HL-60 (cell line): Measurements from ENCODE around the gene DHX29.

Source experiments
- DNase-seq, 2 experiments: peaks; one replicate each; pipeline ENCODE4 v3.0.0-alpha.2; 2010 to 2020; ENCODE audit warnings: low read depth in 1 of 2, low spot score in 1 of 2
- H3K27ac ChIP-seq: fragments of 250-450 bp; sonication (Bioruptor Pico); replicated peaks from 2 replicates; pipeline ENCODE4 v1.5.1; 2020; ENCODE audit warnings: mild to moderate bottlenecking, moderate library complexity
- H3K27me3 ChIP-seq: fragments of 250-450 bp; sonication (Bioruptor Pico); 2 replicates; pipeline ENCODE4 v1.5.1; 2021; ENCODE audit warnings: mild to moderate bottlenecking, moderate library complexity; ENCODE audit not compliant: insufficient read depth, poor library complexity, severe bottlenecking
- H3K4me3 ChIP-seq: replicated peaks from 2 replicates; pipeline ENCODE4 v1.5.1; 2011; ENCODE audit warnings: mild to moderate bottlenecking, control low read depth, low read length; ENCODE audit not compliant: insufficient read depth
- GABPA ChIP-seq: IDR thresholded peaks from 2 replicates; pipeline ENCODE4 v1.6.1; 2012; ENCODE audit warnings: low read depth
- POLR2AphosphoS5 ChIP-seq: IDR thresholded peaks from 2 replicates; pipeline ENCODE4 v1.6.1; 2012; ENCODE audit warnings: low read depth
- SPI1 ChIP-seq: IDR thresholded peaks from 2 replicates; pipeline ENCODE4 v1.6.1; 2012; ENCODE audit warnings: low read depth, mild to moderate bottlenecking, borderline replicate concordance
- TF ChIP-seq, protein P1 (sequence below): IDR thresholded peaks from one replicate; pipeline ENCODE4 v1.5.1; 2011; ENCODE audit warnings: low read length, control low read depth, inconsistent platforms; ENCODE audit not compliant: insufficient read depth
- TF ChIP-seq, protein P2 (sequence below): IDR thresholded peaks from 2 replicates; pipeline ENCODE4 v1.6.1; 2012; ENCODE audit warnings: low read depth; ENCODE audit not compliant: insufficient replicate concordance

Gene DHX29

DNA sequence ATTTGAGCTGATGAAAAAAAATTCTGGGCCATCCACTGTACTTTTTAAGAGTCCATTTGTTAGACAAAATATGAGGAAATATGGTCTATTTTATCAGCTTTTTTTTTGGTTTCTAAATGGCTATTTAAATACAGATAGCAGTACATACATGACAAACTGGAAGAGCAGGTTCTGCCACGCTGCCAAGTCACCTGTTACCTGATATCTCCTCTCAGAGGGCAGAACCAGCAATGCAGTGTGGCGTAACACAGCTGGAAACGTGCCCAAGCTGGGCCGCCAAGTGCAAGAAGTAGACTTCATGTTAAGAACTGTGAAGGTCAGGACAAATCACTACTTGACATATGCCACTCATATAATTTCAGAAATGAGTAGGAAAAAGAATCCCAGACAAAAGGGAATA is 88.5 kb downstream of the DHX29 start:
- H3K4me3 ChIP-seq: no peak overlapping the region
- H3K27me3 ChIP-seq: peaks cover 25% of the 10 kb centered on the region
- TF ChIP-seq GABPA (no peak), POLR2AphosphoS5 (no peak), SPI1 (no peak)
- TF ChIP-seq, protein P1, sequence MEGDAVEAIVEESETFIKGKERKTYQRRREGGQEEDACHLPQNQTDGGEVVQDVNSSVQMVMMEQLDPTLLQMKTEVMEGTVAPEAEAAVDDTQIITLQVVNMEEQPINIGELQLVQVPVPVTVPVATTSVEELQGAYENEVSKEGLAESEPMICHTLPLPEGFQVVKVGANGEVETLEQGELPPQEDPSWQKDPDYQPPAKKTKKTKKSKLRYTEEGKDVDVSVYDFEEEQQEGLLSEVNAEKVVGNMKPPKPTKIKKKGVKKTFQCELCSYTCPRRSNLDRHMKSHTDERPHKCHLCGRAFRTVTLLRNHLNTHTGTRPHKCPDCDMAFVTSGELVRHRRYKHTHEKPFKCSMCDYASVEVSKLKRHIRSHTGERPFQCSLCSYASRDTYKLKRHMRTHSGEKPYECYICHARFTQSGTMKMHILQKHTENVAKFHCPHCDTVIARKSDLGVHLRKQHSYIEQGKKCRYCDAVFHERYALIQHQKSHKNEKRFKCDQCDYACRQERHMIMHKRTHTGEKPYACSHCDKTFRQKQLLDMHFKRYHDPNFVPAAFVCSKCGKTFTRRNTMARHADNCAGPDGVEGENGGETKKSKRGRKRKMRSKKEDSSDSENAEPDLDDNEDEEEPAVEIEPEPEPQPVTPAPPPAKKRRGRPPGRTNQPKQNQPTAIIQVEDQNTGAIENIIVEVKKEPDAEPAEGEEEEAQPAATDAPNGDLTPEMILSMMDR: no peak
- TF ChIP-seq, protein P2, sequence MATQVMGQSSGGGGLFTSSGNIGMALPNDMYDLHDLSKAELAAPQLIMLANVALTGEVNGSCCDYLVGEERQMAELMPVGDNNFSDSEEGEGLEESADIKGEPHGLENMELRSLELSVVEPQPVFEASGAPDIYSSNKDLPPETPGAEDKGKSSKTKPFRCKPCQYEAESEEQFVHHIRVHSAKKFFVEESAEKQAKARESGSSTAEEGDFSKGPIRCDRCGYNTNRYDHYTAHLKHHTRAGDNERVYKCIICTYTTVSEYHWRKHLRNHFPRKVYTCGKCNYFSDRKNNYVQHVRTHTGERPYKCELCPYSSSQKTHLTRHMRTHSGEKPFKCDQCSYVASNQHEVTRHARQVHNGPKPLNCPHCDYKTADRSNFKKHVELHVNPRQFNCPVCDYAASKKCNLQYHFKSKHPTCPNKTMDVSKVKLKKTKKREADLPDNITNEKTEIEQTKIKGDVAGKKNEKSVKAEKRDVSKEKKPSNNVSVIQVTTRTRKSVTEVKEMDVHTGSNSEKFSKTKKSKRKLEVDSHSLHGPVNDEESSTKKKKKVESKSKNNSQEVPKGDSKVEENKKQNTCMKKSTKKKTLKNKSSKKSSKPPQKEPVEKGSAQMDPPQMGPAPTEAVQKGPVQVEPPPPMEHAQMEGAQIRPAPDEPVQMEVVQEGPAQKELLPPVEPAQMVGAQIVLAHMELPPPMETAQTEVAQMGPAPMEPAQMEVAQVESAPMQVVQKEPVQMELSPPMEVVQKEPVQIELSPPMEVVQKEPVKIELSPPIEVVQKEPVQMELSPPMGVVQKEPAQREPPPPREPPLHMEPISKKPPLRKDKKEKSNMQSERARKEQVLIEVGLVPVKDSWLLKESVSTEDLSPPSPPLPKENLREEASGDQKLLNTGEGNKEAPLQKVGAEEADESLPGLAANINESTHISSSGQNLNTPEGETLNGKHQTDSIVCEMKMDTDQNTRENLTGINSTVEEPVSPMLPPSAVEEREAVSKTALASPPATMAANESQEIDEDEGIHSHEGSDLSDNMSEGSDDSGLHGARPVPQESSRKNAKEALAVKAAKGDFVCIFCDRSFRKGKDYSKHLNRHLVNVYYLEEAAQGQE: no peak
- DNase-seq: no peak
- no peak overlapping the region for H3K27ac ChIP-seq

DNA sequence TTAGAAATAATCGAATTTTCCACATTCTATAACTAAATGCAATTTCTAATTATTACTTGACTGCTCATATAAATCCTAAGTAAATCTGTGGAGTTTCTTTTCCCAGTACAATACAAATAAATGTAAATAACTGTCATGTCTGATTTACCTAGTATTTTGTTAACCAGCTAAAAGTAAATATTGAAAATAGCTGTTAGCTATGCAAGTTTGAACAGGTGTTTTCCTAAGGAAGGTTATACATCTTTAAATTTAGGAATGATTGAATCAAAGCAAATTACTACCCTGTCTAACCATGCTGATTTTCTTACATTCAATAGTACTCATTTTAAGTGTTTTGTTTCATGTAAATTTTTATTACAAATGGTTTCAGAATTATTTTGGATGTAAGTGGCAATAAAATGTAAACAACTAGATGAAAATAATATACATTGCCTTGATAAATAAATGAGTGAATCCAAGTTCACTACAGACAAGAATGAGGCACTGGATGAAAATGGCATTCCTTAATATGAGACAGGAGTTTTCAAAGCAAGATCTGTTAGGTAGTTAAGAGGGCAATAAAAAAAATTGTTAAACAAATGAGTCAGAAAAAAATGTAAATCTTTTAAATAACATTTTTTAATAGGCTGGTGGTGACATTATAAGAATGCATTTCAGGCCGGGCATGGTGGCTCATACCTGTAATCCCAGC is 96.2 kb downstream of the DHX29 start:
- no peak overlapping the region for H3K27ac ChIP-seq
- TF ChIP-seq, protein P2: no peak
- TF ChIP-seq GABPA: no peak
- TF ChIP-seq SPI1: no peak
- no peak for TF ChIP-seq POLR2AphosphoS5
- TF ChIP-seq, protein P1: no peak
- no peak overlapping the region for H3K4me3 ChIP-seq
- no peaks in the 10 kb centered on the region for H3K27me3 ChIP-seq
- DNase-seq: no peak
